ENCODE measurements around the gene KREMEN2. TPM values are rescaled to one million over a fixed set of nuclear protein-coding genes. Genes with fewer than 3 reads are reported as not detected.

KREMEN2 gene
- total RNA-seq, 1 experiment from 2014 or later: 7.5 TPM

- POLR2A ChIA-PET: interaction anchor here (1.5 kb wide), 1 partner anchor 61 kb away, joined by 3 read pairs; no protein-coding TSS in a partner anchor
- no peak overlapping the region for H3K4me3 Mint-ChIP-seq
- TF ChIP-seq ZNF423 (CRISPR knock-in tag; IDR thresholded peaks at IDR 0.05): no peak
- TF ChIP-seq GABPB1 (CRISPR knock-in tag; IDR thresholded peaks at IDR 0.05): no peak
- TF ChIP-seq FOXJ3 (CRISPR knock-in tag; IDR thresholded peaks at IDR 0.05; ENCODE audit: borderline replicate concordance): no peak
Measured at GRCh38 chr16:2928796-2929195, 35.3 kb upstream of the KREMEN2 start.

GRCh38 chr16:2929693-2930092, 34.4 kb upstream of the KREMEN2 start:
- Mint-ChIP-seq H3K4me3 (no peak overlapping the region), H3K4me1 (peaks cover 33% of the 10 kb centered on the region), H3K27me3 (ENCODE audit: low read depth) (peaks cover 9% of the 10 kb centered on the region), H3K9me3 (peaks cover 9% of the 10 kb centered on the region), H3K27ac (no peak overlapping the region), H3K36me3 (0 out of 2 replicates have a peak, but pooled peaks cover 3% of the 10 kb centered on the region)
- ATAC-seq: no peak
- ChIA-PET CTCF (interaction anchor here (1.1 to 1.2 kb wide), 2 partner anchors 32 to 90 kb away, joined by 4 read pairs; no protein-coding TSS in a partner anchor), POLR2A (no interaction called here)
- no peak for DNase-seq (ENCODE audit: low spot score)
- TF ChIP-seq JUN (CRISPR knock-in tag; IDR thresholded peaks at IDR 0.05) (no peak), ERG (CRISPR knock-in tag; IDR thresholded peaks at IDR 0.05) (no peak), PREB (CRISPR knock-in tag; IDR thresholded peaks at IDR 0.05; ENCODE audit: borderline replicate concordance) (no peak), NFYB (CRISPR knock-in tag; conservative IDR thresholded peaks at IDR 0.05; ENCODE audit: low read depth) (no peak), CREM (CRISPR knock-in tag; IDR thresholded peaks at IDR 0.05) (no peak), MYBL2 (CRISPR knock-in tag; IDR thresholded peaks at IDR 0.05) (no peak), USF2 (CRISPR knock-in tag; IDR thresholded peaks at IDR 0.05) (no peak), ZNF532 (CRISPR knock-in tag; IDR thresholded peaks at IDR 0.05; ENCODE audit: borderline replicate concordance) (no peak), FOXP1 (CRISPR knock-in tag; IDR thresholded peaks at IDR 0.05; ENCODE audit: borderline replicate concordance) (no peak), RORB (CRISPR knock-in tag; IDR thresholded peaks at IDR 0.05) (no peak), ZNF263 (CRISPR knock-in tag; IDR thresholded peaks at IDR 0.05; ENCODE audit: low read depth) (no peak), HMGXB4 (CRISPR knock-in tag; IDR thresholded peaks at IDR 0.05) (no peak), ZSCAN18 (CRISPR knock-in tag; IDR thresholded peaks at IDR 0.05) (no peak), PRRX2 (CRISPR knock-in tag; IDR thresholded peaks at IDR 0.05) (no peak), ETV6 (CRISPR knock-in tag; IDR thresholded peaks at IDR 0.05) (no peak), ZNF121 (CRISPR knock-in tag; IDR thresholded peaks at IDR 0.05) (no peak), MLX (CRISPR knock-in tag; IDR thresholded peaks at IDR 0.05) (no peak)

More at GRCh38 chr16:2928796-2929195, 35.3 kb upstream of the KREMEN2 start:
- no peak for ATAC-seq
- DNase-seq (ENCODE audit: low spot score): no peak
- CTCF ChIA-PET: interaction anchor here (1.4 to 3.1 kb wide), 3 partner anchors 16 to 90 kb away, joined by 4 to 42 read pairs (median 30); partner anchors contain the start of gene FLYWCH1
- Mint-ChIP-seq H3K27ac (no peak overlapping the region), H3K27me3 (ENCODE audit: low read depth) (peaks cover 9% of the 10 kb centered on the region), H3K4me1 (peaks cover 33% of the 10 kb centered on the region), H3K9me3 (peaks cover 9% of the 10 kb centered on the region), H3K36me3 (0 out of 2 replicates have a peak, but pooled peaks cover 3% of the 10 kb centered on the region)
